ENCODE measurements around the gene KIF1A. TPM values are rescaled to one million over a fixed set of nuclear protein-coding genes. Genes with fewer than 3 reads are reported as not detected.
A peak's percentile ranks its signal among the peaks of the same experiment; 100 is the strongest.

Gene KIF1A
- total RNA-seq, 1 donor from 2014 or later = 90.9 TPM

DNA sequence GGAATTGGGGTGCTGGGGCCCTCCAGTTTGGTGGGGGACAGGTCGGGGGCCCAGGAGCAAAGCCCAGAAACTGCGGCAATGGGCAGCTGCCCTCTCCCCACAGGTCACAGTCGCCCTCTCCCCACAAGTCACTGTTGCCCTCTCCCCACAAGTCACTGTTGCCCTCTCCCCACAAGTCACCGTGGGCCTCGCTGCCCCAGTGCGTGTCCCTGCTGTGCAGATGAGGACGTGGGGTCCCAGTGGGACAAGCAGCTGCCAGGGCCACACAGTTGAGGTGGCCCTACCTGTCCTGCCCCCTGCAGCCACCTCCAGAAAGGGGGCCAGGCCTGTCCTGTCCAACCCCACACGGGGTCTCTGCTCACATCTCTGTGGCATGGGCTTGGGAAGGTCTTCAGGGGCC is 35.7 kb upstream of the KIF1A start:
- H3K4me3 Mint-ChIP-seq = no peak overlapping the region
- TF ChIP-seq, protein P1, sequence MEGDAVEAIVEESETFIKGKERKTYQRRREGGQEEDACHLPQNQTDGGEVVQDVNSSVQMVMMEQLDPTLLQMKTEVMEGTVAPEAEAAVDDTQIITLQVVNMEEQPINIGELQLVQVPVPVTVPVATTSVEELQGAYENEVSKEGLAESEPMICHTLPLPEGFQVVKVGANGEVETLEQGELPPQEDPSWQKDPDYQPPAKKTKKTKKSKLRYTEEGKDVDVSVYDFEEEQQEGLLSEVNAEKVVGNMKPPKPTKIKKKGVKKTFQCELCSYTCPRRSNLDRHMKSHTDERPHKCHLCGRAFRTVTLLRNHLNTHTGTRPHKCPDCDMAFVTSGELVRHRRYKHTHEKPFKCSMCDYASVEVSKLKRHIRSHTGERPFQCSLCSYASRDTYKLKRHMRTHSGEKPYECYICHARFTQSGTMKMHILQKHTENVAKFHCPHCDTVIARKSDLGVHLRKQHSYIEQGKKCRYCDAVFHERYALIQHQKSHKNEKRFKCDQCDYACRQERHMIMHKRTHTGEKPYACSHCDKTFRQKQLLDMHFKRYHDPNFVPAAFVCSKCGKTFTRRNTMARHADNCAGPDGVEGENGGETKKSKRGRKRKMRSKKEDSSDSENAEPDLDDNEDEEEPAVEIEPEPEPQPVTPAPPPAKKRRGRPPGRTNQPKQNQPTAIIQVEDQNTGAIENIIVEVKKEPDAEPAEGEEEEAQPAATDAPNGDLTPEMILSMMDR (conservative IDR thresholded peaks at IDR 0.05) = no peak
- DNase-seq (ENCODE audit: low read depth, low spot score) = no peak
- no peak overlapping the region for H3K27ac Mint-ChIP-seq (ENCODE audit: unreplicated experiment)
- H3K36me3 Mint-ChIP-seq (ENCODE audit: low read depth) = no peaks in the 10 kb centered on the region
- no peaks in the 10 kb centered on the region for H3K4me1 Mint-ChIP-seq
- H3K27me3 Mint-ChIP-seq (ENCODE audit: low read depth) = no peaks in the 10 kb centered on the region
- H3K9me3 Mint-ChIP-seq = no peaks in the 10 kb centered on the region

DNA sequence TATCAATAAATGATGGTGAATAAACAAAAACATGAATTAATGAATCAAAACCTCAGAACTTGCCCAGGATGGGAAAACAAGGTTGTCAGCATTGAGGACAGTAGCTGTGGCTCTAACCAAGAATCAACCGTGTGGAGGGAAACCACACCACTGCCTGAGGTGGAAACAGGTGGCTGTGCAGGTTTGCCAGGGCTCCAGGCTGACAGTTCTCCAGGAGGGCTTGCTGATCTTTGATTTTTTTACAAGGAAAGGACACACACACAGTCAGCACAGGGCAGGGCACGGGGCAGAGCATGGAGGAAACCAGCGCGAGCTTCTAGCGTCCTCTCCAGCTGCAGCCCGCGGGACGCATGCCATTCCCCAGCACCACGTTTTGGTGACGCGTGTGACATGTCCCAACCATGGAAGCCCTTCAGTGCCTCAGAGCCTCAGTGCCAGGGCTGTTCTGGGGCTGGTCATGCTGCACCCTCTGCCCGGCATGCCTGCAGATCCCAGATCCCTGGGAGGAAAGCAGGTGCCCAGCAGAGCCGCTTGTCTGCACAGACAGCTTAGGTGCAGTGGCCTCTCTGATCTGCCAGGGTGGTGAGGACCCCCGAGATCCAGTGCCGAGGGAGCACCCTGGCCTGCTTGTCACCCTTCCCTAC is 32.8 kb upstream of the KIF1A start:
- H3K27ac Mint-ChIP-seq (ENCODE audit: unreplicated experiment) = no peak overlapping the region
- H3K36me3 Mint-ChIP-seq (ENCODE audit: low read depth) = no peaks in the 10 kb centered on the region
- DNase-seq (ENCODE audit: low read depth, low spot score) = no peak
- no peaks in the 10 kb centered on the region for H3K9me3 Mint-ChIP-seq
- no peak overlapping the region for H3K4me3 Mint-ChIP-seq
- H3K4me1 Mint-ChIP-seq = no peaks in the 10 kb centered on the region
- TF ChIP-seq, protein P1 (conservative IDR thresholded peaks at IDR 0.05) = no peak
- peaks cover under 1% of the 10 kb centered on the region for H3K27me3 Mint-ChIP-seq (ENCODE audit: low read depth)

DNA sequence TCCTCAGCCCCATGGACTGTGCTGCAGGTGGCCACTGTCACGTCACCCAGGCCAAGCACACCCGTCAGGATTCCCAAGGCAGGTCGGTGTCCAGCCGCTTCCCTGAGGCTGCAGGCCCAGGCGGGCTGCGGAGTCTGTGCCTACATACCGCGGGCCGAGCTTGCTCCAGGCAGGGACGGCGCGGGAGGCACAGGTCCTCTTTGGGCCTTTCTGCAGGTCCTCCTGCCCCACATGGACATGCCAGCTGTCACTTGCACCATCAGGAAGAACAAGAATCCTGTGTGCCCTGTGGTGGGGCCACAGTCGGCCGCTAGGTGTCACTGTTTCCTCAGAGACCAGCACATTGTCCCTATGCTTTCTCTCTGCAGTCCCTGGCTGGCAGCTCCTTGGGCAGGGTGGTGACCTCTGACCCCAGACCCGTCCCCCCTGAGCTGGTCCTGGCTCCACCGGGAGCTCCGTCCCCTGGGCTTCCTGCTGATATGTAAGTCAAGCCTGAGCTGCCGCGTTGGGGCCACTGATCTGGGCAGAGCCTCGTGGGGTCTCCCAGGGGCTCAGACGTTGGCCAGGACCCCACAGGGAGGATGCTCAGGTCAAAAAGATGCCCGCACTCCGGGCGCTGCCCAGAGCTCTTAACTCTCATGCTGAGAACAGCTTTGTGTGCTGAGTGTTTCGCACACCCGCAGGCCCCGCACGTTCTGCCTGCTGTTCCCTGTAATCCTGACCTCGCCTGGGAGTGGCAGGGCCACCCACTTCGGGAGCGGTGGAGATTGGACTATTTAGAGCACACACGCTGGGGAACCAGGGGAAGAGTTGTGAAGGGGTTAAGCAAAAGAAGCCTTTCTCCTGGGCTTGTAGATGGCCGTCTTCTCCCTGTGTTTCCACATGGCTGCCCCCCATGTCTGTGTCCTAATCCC is 31.3 kb upstream of the KIF1A start:
- DNase-seq (ENCODE audit: low read depth, low spot score) = peak; percentile 97
- peaks cover 2% of the 10 kb centered on the region for H3K27me3 Mint-ChIP-seq (ENCODE audit: low read depth)
- H3K36me3 Mint-ChIP-seq (ENCODE audit: low read depth) = no peaks in the 10 kb centered on the region
- no peak overlapping the region for H3K4me3 Mint-ChIP-seq
- no peak overlapping the region for H3K27ac Mint-ChIP-seq (ENCODE audit: unreplicated experiment)
- TF ChIP-seq, protein P1 (conservative IDR thresholded peaks at IDR 0.05) = peak; percentile 96
- H3K9me3 Mint-ChIP-seq = no peaks in the 10 kb centered on the region
- H3K4me1 Mint-ChIP-seq = no peaks in the 10 kb centered on the region

DNA sequence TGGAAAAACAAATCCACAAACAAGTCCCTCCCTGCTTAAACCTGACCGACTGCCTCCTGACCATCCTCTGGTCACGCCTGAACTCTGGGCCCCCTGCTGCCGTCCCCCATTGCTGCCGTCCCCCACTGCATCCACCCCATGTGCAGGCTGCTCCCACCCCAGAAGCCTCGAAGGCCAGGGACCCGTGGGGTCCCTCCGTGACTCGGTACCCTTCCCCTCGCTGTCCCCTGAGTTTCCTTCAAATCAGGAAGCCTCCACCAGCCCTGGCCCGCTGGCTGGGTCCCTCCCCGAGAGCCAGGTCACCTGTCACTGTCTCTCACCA is 30.7 kb upstream of the KIF1A start:
- Mint-ChIP-seq H3K27me3 (ENCODE audit: low read depth) (peaks cover 2% of the 10 kb centered on the region), H3K9me3 (no peaks in the 10 kb centered on the region), H3K4me3 (no peak overlapping the region), H3K4me1 (no peaks in the 10 kb centered on the region), H3K27ac (ENCODE audit: unreplicated experiment) (no peak overlapping the region), H3K36me3 (ENCODE audit: low read depth) (no peaks in the 10 kb centered on the region)
- TF ChIP-seq, protein P1 (conservative IDR thresholded peaks at IDR 0.05) = no peak
- DNase-seq (ENCODE audit: low read depth, low spot score) = no peak

DNA sequence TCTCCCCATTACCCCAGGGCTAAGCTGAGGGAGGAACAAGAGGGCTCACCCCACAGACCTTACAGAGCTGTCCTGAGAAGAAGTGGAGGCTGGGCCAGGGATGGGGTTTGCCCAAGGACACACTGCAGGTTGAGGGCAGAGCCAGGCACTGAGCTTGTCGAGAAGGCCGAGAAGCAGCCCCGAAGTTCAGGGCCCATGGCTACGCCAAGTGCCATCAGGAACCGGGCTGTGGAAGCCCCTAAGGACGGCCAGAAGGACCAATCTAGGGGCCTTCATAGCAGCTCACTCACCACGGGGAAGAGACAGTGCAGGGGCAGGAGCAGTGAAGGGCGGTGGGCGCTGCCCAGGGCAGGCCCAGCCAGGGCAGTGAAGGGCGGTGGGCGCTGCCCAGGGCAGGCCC is 30.0 kb upstream of the KIF1A start:
- Mint-ChIP-seq H3K27ac (ENCODE audit: unreplicated experiment) (no peak overlapping the region), H3K4me1 (no peaks in the 10 kb centered on the region), H3K36me3 (ENCODE audit: low read depth) (no peaks in the 10 kb centered on the region), H3K4me3 (no peak overlapping the region), H3K27me3 (ENCODE audit: low read depth) (peaks cover 6% of the 10 kb centered on the region), H3K9me3 (no peaks in the 10 kb centered on the region)
- TF ChIP-seq, protein P1 (conservative IDR thresholded peaks at IDR 0.05) = no peak
- DNase-seq (ENCODE audit: low read depth, low spot score) = no peak

Measured in neural crest cell (in vitro differentiated cells).